Stimulated activated naive CD8-positive, alpha-beta T cell treated with anti-CD3 and anti-CD28 coated beads, Interleukin-15, Interleukin-2, amounts not matched to agents 100 U/mL and 50 U/mL, for 24 hours (primary cell): ENCODE results near the gene PRSS2.

ENCODE experiments used
- ATAC-seq: fragments of 150-1000 bp; cut with Tn5 transposase; one replicate; pipeline ENCODE4 v1.10.0; 2021
- DNase-seq: peaks from one replicate; pipeline ENCODE4 v3.0.0; 2021

Gene PRSS2

GRCh38 chr7:142787034-142787768, 16.4 kb downstream of the PRSS2 start:
- DNase-seq (no peak), ATAC-seq (no peak)

- no peak for DNase-seq
- ATAC-seq, result no peak
Measured at GRCh38 chr7:142787783-142788182, 17.0 kb downstream of the PRSS2 start.

GRCh38 chr7:142788303-142789289, 17.8 kb downstream of the PRSS2 start:
- DNase-seq, result no peak
- ATAC-seq, result no peak

- no peak for ATAC-seq
- no peak for DNase-seq
Measured at GRCh38 chr7:142789441-142789840, 18.7 kb downstream of the PRSS2 start.

- ATAC-seq, result peak; percentile 17
Measured at GRCh38 chr7:142790056-142790455, 19.3 kb downstream of the PRSS2 start.

GRCh38 chr7:142790555-142790954, 19.8 kb downstream of the PRSS2 start:
- ATAC-seq (no peak), DNase-seq (no peak)

More at GRCh38 chr7:142790056-142790455, 19.3 kb downstream of the PRSS2 start:
- DNase-seq, result no peak

- DNase-seq, result no peak
- ATAC-seq, result no peak
Measured at GRCh38 chr7:142791502-142791901, 20.7 kb downstream of the PRSS2 start.

GRCh38 chr7:142792129-142792528, 21.4 kb downstream of the PRSS2 start:
- ATAC-seq (no peak), DNase-seq (no peak)

GRCh38 chr7:142792593-142792992, 21.8 kb downstream of the PRSS2 start:
- DNase-seq, result no peak
- ATAC-seq, result no peak

GRCh38 chr7:142793156-142793555, 22.4 kb downstream of the PRSS2 start:
- DNase-seq, result no peak
- no peak for ATAC-seq

- DNase-seq (peak; percentile 60), ATAC-seq (peak; percentile 48)
Measured at GRCh38 chr7:142795339-142795863, 24.6 kb downstream of the PRSS2 start.

GRCh38 chr7:142796001-142796500, 25.3 kb downstream of the PRSS2 start:
- no peak for ATAC-seq

GRCh38 chr7:142796501-142797390, 26.0 kb downstream of the PRSS2 start:
- ATAC-seq (no peak), DNase-seq (no peak)

More at GRCh38 chr7:142796001-142796500, 25.3 kb downstream of the PRSS2 start:
- no peak for DNase-seq

GRCh38 chr7:142797391-142798377, 26.9 kb downstream of the PRSS2 start:
- peak; percentile 10 for ATAC-seq
- DNase-seq, result peak; percentile 58

GRCh38 chr7:142798451-142799436, 28.0 kb downstream of the PRSS2 start:
- ATAC-seq (peak; percentile 29), DNase-seq (peak; percentile 42)

GRCh38 chr7:142799437-142799835, 28.7 kb downstream of the PRSS2 start:
- ATAC-seq, result no peak
- DNase-seq, result no peak

- no peak for DNase-seq
- peak; percentile 14 for ATAC-seq
Measured at GRCh38 chr7:142800088-142800487, 29.3 kb downstream of the PRSS2 start.

GRCh38 chr7:142800699-142801260, 30.0 kb downstream of the PRSS2 start:
- DNase-seq, result no peak
- ATAC-seq, result no peak
